Loucy (cell line): ENCODE data around the gene TFPT.

Experiments
- H2AFZ ChIP-seq: fragments of 200-600 bp; sonication (generic); 2 replicates; pipeline ENCODE4 v1.6.0; 2016; ENCODE audit warnings: antibody characterized with exemption, mild to moderate bottlenecking, low read length, moderate library complexity
- H3F3A ChIP-seq: fragments of 200-600 bp; 2 replicates; pipeline ENCODE4 v1.6.0; 2016; ENCODE audit warnings: antibody characterized with exemption, low read depth, mild to moderate bottlenecking
- H3K27me3 ChIP-seq: fragments of 200-600 bp; sonication (generic); 2 replicates; pipeline ENCODE4 v1.6.1; 2014; ENCODE audit warnings: low read length, mild to moderate bottlenecking; ENCODE audit not compliant: insufficient read depth, poor library complexity, severe bottlenecking
- H3K36me3 ChIP-seq: fragments of 200-600 bp; sonication (generic); 2 replicates; pipeline ENCODE4 v1.6.1; 2016; ENCODE audit warnings: low read length; ENCODE audit not compliant: insufficient read depth
- H3K4me1 ChIP-seq: fragments of 200-600 bp; sonication (generic); 2 replicates; pipeline ENCODE4 v1.5.1; 2014; ENCODE audit warnings: low read length, mild to moderate bottlenecking; ENCODE audit not compliant: insufficient read depth, poor library complexity, severe bottlenecking
- H3K4me2 ChIP-seq: fragments of 200-600 bp; sonication (generic); 2 replicates; pipeline ENCODE4 v1.6.0; 2014; ENCODE audit warnings: antibody characterized with exemption, low read length, low read depth, mild to moderate bottlenecking; ENCODE audit not compliant: poor library complexity, severe bottlenecking
- H3K4me3 ChIP-seq: fragments of 200-600 bp; sonication (generic); 2 replicates; pipeline ENCODE4 v1.5.1; 2014; ENCODE audit warnings: low read length, mild to moderate bottlenecking, mixed read lengths; ENCODE audit not compliant: poor library complexity, severe bottlenecking
- H3K79me2 ChIP-seq: fragments of 200-600 bp; sonication (generic); 2 replicates; pipeline ENCODE4 v1.6.1; 2014; ENCODE audit warnings: low read length; ENCODE audit not compliant: insufficient read depth
- H3K9ac ChIP-seq: fragments of 200-600 bp; sonication (generic); 2 replicates; pipeline ENCODE4 v1.6.0; 2014; ENCODE audit warnings: mild to moderate bottlenecking, low read depth, low read length, moderate library complexity; ENCODE audit not compliant: poor library complexity, severe bottlenecking
- H3K9me2 ChIP-seq: fragments of 200-600 bp; sonication (generic); replicated peaks from 2 replicates; pipeline ENCODE4 v1.6.1; 2016; ENCODE audit warnings: low read depth, low read length, mixed read lengths
- H3K9me3 ChIP-seq: fragments of 200-600 bp; sonication (generic); 2 replicates; pipeline ENCODE4 v1.6.1; 2014; ENCODE audit warnings: mild to moderate bottlenecking, antibody characterized with exemption, low read length, low read depth; ENCODE audit not compliant: insufficient read depth
- H4K20me1 ChIP-seq: fragments of 200-600 bp; sonication (generic); 2 replicates; pipeline ENCODE4 v1.6.0; 2014; ENCODE audit warnings: antibody characterized with exemption, low read length, mild to moderate bottlenecking; ENCODE audit not compliant: insufficient read depth, poor library complexity, severe bottlenecking
- EZH2phosphoT487 ChIP-seq: fragments of 200-600 bp; IDR thresholded peaks from 2 replicates; pipeline ENCODE4 v1.6.1; 2018; ENCODE audit warnings: antibody characterized with exemption, mild to moderate bottlenecking, moderate library complexity, borderline replicate concordance
- TF ChIP-seq, protein P1 (sequence below): fragments of 200-600 bp; sonication (generic); conservative IDR thresholded peaks from 2 replicates; pipeline ENCODE4 v1.5.1; 2014; ENCODE audit warnings: mild to moderate bottlenecking, antibody characterized with exemption, low read length

The TFPT gene

DNA sequence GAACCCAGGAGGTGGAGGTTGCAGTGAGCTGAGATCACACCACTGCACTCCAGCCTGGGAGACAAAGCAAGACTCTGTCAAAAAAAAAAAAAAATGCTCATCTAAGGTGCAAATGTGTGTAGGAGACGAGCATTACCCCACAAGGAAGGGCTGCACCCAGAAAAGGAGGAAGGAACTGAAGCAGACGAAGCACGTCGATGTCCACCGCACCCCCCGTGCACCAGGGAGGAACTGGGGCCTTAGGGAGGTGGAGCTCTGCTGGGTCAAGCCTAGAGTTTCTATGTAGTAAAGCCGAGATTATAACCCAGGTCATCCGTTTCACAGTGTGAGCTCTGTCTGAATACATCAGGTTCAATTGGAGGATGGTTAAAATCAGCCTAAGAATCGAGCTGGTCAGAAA is 52.8 kb downstream of the TFPT start:
- H3F3A ChIP-seq, result no peaks in the 10 kb centered on the region
- no peak overlapping the region for H3K4me3 ChIP-seq
- no peaks in the 10 kb centered on the region for H3K27me3 ChIP-seq
- no peaks in the 10 kb centered on the region for H3K9me3 ChIP-seq
- no peaks in the 10 kb centered on the region for H3K9me2 ChIP-seq
- no peaks in the 10 kb centered on the region for H3K4me1 ChIP-seq
- H3K9ac ChIP-seq, result no peak overlapping the region
- H3K79me2 ChIP-seq, result no peaks in the 10 kb centered on the region
- no peak overlapping the region for H3K4me2 ChIP-seq
- no peaks in the 10 kb centered on the region for H4K20me1 ChIP-seq
- TF ChIP-seq EZH2phosphoT487, result no peak
- TF ChIP-seq, protein P1, sequence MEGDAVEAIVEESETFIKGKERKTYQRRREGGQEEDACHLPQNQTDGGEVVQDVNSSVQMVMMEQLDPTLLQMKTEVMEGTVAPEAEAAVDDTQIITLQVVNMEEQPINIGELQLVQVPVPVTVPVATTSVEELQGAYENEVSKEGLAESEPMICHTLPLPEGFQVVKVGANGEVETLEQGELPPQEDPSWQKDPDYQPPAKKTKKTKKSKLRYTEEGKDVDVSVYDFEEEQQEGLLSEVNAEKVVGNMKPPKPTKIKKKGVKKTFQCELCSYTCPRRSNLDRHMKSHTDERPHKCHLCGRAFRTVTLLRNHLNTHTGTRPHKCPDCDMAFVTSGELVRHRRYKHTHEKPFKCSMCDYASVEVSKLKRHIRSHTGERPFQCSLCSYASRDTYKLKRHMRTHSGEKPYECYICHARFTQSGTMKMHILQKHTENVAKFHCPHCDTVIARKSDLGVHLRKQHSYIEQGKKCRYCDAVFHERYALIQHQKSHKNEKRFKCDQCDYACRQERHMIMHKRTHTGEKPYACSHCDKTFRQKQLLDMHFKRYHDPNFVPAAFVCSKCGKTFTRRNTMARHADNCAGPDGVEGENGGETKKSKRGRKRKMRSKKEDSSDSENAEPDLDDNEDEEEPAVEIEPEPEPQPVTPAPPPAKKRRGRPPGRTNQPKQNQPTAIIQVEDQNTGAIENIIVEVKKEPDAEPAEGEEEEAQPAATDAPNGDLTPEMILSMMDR, result no peak
- H3K36me3 ChIP-seq, result no peaks in the 10 kb centered on the region
- H2AFZ ChIP-seq, result no peak overlapping the region
